WTC11 (cell line): ENCODE results near the gene TSPAN4.

ENCODE experiments used
- ZNF671 ChIP-seq: fragments of 250-450 bp; sonication (Bioruptor Pico); IDR thresholded peaks from 2 replicates; pipeline ENCODE4 v1.8.0; 2021; ENCODE audit warnings: mild to moderate bottlenecking
- TF ChIP-seq, protein P1 (sequence below): sonication (generic); formaldehyde crosslinking; IDR thresholded peaks from 2 replicates; pipeline ENCODE4 v1.8.1; 2022; ENCODE audit warnings: low read depth, missing genetic modification reagents, borderline replicate concordance

DNA sequence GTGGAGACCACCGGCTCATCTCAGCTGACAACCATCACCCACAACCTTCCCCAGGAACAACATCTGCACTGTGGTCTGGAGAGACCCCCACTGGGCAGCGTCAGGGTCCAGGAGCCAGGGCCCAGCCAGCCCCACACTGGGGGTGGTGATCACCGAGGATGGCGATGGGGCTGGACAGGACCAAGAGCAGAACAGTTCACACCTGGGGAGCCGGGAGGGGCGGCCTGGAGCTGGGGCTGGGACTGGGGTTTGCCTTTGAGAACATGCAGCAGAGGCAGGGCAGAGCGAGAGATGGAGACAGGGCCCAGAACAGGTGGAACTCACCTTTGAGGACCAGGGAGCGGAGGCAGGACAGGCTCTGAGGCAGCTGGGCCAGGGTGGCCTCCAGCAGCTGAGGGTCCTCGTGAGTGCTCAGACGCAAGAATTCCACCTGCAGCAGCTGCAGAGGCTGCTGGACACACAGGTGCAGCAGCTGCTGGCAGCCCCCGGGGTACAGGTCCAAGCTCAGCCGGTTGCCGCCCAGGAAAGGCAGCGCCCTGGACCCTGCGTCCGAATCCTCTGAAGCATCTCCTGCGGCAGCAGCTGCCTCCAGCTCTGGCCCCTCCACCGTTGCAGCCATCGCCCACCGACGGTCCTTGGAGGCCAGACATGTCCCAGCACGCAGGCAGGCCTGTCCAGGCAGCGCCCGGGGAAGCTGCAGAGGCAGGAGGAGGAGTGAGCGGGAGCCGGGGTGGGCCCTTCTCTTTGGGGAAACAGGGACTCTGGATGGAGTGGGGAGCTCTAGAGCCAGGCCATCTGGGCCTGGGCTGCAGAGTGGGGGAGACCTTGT, 38.7 kb upstream of the TSPAN4 start:
- TF ChIP-seq, protein P1, sequence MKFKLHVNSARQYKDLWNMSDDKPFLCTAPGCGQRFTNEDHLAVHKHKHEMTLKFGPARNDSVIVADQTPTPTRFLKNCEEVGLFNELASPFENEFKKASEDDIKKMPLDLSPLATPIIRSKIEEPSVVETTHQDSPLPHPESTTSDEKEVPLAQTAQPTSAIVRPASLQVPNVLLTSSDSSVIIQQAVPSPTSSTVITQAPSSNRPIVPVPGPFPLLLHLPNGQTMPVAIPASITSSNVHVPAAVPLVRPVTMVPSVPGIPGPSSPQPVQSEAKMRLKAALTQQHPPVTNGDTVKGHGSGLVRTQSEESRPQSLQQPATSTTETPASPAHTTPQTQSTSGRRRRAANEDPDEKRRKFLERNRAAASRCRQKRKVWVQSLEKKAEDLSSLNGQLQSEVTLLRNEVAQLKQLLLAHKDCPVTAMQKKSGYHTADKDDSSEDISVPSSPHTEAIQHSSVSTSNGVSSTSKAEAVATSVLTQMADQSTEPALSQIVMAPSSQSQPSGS: no peak
- no peak for TF ChIP-seq ZNF671 (CRISPR knock-in tag)
